NCI-H1092 treated with DMSO at 0.1 percent for 48 hours (cell line): ENCODE measurements around the gene CAV1.
"Not testable (repeated sequence)": the region's sequence is repeated elsewhere in the genome, so short reads cannot be mapped to it uniquely, and the experiment has no call there.

Source experiments
- DNase-seq: peaks from one replicate; lab custom pipeline; 2025; lab: John Stamatoyannopoulos, UW

CAV1 gene

GRCh38 chr7:116524609-116525297, at the start of gene CAV1:
Gene CAV1, plus strand, starts transcription at chr7:116525036. Its CDS starts 27 bp downstream, at chr7:116525063.
- peak; percentile 21 for DNase-seq

GRCh38 chr7:116477625-116478024, 47.2 kb upstream of the CAV1 start:
- no peak for DNase-seq

- DNase-seq = no peak
Measured at GRCh38 chr7:116478834-116479233, 46.0 kb upstream of the CAV1 start.

GRCh38 chr7:116483271-116483942, 41.4 kb upstream of the CAV1 start:
- DNase-seq = no peak

- DNase-seq = not testable (repeated sequence)
Measured at GRCh38 chr7:116484389-116484788, 40.4 kb upstream of the CAV1 start.

GRCh38 chr7:116487907-116488521, 36.8 kb upstream of the CAV1 start:
- DNase-seq = no peak

GRCh38 chr7:116490351-116490750, 34.5 kb upstream of the CAV1 start:
- no peak for DNase-seq

GRCh38 chr7:116491887-116492653, 32.8 kb upstream of the CAV1 start:
- DNase-seq = no peak

- no peak for DNase-seq
Measured at GRCh38 chr7:116492654-116493109, 32.2 kb upstream of the CAV1 start.

GRCh38 chr7:116493449-116493848, 31.4 kb upstream of the CAV1 start:
- DNase-seq = no peak

- DNase-seq = no peak
Measured at GRCh38 chr7:116494472-116494871, 30.4 kb upstream of the CAV1 start.

- DNase-seq = no peak
Measured at GRCh38 chr7:116495736-116496135, 29.1 kb upstream of the CAV1 start.

- no peak for DNase-seq
Measured at GRCh38 chr7:116496653-116497052, 28.2 kb upstream of the CAV1 start.

GRCh38 chr7:116497708-116498107, 27.1 kb upstream of the CAV1 start:
- DNase-seq = no peak

GRCh38 chr7:116499168-116500077, 25.4 kb upstream of the CAV1 start, which contains the start of gene CAV2:
Gene CAV2, plus strand, starts transcription at chr7:116499738. Its CDS starts 44 bp downstream, at chr7:116499782.
- no peak for DNase-seq

GRCh38 chr7:116500078-116500853, 24.6 kb upstream of the CAV1 start:
- DNase-seq = no peak

- DNase-seq = no peak
Measured at GRCh38 chr7:116501425-116502167, 23.2 kb upstream of the CAV1 start.

- DNase-seq = no peak
Measured at GRCh38 chr7:116502201-116503096, 22.4 kb upstream of the CAV1 start.

GRCh38 chr7:116503835-116504234, 21.0 kb upstream of the CAV1 start:
- no peak for DNase-seq
